HG02884 (cell line): ENCODE results near the gene EHMT1.

Source experiments
- ATAC-seq: cut with Tn5 transposase; IDR thresholded peaks from one replicate; pipeline ENCODE4 v1.9.1; 2021; ENCODE audit warnings: mild to moderate bottlenecking, moderate library complexity; ENCODE audit not compliant: unreplicated experiment

The EHMT1 gene

DNA sequence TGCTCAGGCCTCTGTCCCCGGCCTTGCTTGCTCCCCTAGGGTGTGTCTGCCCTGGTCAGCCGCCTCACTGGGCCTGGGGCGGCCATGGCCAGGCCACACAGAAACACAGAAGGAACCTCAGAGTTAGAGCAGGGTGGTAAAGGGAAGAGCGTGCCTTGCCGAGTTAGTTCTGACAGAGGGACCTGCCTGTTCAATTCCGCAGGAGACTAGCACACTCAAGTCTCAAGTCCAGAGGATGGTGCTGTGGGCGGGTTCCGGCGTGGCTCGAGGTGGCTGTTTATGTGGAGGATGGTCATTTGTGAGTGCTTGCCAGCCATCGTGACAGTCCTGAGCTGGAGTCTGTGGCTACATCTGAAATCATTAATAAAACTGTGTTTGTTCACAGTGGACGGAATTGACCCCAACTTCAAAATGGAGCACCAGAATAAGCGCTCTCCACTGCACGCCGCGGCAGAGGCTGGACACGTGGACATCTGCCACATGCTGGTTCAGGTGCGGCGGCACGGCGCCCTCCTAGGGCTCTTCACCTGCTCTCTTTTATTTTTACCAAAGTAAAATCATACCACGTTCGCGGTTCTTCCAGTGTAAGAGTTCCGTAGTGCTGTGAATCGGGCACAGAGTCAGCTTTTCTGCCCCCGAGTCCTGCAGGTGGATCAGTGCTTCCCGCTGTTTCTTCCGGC is 163.2 kb downstream of the EHMT1 start:
- no peak for ATAC-seq

DNA sequence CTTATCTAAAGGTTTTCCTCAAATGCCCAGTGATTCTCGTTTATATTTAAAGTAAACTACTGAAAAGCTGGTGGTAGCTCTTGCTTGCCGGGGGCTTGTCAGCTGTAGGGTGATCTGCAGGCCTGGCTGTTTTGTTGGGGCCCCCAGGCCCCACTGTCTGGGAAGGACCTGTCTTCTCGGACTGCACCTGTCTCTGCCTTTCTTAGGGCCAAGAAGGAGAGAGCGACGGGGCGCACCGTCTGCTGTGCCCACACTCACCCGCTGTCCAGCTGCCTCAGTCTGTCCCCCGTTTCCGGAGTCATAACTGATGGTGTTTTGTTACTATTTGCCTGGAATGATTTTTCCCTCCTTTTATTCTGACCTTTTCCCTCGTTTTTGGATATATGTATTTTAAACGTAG is 164.7 kb downstream of the EHMT1 start:
- no peak for ATAC-seq

DNA sequence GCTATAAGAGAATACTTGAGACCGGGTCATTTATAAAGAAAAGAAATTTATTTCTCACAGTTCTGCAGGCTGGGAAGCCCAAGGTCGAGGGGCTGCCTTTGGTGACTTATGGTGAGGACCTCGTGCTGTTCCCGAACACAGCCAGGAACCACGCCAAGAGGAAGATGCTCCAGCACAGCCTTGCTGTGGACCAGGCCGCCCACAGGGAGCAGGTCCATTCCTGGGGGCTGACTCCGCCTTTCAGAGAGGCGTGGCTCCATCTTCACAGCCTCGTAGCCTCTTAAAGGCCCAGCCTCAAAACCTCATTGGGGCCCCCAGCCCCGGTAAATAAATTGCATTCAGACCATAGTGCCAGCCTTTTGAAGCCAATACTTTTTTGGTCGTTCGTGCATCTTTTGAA is 165.2 kb downstream of the EHMT1 start:
- ATAC-seq: no peak

DNA sequence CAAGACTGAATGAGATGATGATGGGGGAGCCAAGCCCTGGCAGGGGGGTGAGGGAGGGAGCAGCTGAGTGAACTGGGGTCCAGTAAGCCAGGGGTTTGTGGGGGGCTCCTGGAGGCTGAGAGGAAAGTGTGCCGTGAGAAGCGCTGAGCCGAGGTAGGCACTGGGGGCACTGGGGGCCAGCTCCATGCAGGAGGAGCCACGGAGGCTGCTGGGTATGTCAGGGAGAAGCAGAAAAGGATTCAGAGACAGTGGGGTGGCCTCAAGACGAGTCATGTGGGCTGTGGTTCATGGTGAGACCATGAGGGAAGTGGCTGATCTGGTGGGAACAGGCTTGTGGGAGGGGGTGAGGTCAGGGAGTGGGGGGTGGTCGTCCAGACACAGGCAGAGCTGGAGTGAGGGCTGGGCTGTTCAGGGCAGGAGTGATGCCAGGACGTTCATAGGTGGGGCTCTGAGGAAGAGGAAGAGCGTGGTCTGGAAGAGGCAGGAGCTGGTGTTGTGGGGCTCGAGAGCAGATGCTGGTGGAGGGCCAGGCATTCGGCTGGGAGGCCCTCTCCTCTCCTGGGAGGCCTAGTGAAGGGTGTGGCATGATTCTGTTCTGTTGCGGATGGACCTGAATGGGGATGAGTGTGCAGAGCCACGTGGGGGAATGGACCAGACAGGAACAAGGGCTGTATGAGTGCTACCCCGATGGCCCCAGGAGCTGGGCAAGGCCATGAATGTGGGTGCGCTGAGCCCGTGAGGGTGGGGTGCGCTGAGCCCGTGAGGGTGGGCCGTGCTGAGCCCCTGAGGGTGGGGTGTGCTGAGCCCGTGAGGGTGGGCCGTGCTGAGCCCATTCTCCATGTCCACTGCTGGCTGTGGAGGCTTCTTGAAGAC is 166.1 kb downstream of the EHMT1 start:
- no peak for ATAC-seq

DNA sequence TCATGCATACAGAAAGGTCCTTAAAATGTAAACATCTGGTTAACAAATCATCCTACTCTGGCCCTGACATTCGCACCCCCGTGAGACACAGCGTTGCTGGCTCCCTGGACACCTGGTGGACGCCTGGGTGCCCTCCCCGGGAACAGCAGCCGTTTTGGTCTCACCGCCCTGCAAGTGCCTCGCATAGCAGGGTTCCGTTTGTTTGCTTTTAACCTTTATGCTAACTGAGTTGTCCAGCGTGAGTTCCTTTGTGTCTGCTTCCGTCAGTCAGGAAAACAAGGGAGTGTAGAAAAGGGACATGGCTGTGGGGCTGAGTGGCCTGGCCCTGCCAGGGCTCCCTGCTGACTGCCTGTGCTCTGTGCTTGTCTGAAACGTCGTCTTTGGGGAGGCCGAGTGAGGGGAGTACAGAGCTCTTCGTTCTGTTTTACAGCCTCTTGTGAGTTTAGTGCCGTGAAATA is 166.9 kb downstream of the EHMT1 start:
- no peak for ATAC-seq

DNA sequence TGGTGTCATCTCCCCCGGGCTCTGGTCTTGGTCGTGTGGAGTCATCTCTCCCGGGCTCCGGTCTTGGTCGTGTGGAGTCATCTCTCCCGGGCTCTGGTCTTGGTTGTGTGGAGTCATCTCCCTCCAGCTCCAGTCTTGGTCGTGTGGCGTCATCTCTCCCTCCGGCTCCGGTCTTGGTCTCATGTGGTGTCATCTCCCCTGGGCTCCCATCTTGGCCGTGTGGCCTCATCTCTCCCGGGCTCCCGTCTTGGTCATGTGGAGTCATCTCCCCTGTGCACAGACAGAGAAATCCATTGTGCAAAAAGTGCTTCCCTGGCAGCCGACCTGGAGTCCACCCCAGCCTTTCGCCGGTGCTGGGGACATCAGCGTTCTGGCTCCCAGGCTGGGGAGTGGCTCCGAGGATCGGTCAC is 167.7 kb downstream of the EHMT1 start:
- ATAC-seq: no peak

DNA sequence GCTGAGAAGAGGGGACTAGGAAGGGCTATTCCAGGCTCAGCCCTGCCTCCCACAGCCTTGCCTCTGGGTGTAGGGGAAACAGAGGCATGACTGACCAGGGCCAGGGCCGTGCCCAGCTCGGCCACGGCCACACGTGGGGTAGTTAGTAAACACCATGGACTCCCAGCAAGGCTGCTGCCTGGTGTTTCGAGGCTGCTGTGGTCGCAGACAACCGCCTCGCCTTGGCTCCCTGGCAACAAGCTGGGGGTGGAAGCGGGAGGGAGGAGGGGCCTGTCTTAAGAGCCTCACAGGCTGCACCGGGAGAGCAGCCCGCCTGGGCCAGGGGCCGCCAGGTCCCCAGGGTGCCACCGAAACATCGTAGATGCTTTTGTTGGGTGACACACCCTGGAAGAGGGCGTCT is 168.6 kb downstream of the EHMT1 start:
- ATAC-seq: no peak

DNA sequence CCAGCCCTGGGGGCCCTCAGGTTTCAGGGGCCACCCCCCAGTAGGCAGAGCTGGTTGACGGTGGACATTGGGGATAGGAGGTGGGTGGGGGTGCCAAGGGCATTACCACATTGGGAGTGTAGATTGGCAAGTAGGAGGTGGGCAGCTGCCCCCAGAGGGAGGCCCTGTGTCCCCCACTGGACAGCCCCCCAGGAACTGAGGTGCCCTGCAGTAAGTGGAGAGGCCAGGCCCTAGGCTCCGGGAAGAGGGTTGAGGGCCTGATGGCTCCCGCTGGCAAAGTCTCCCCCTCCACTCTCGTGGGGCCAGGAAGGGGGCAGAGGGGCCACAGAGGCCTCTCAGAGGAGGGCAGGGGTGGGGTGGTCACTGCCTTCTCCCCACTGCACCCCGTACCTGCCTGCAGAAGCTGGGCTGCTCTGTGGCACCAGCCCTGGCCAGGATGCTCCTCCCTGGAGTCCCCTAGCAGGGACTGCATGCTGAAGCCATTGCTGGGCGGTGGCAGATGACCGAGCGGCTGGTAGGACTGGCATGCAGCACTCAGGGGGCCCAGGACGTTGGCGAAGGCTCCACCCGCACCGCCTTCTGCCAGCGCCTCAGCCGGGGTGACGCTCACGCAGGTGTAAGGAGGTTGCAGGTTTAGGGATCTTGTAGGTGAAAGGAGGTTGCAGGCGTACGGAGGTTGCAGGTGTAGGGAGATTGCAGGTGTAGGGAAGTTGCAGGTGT is 169.1 kb downstream of the EHMT1 start:
- no peak for ATAC-seq

DNA sequence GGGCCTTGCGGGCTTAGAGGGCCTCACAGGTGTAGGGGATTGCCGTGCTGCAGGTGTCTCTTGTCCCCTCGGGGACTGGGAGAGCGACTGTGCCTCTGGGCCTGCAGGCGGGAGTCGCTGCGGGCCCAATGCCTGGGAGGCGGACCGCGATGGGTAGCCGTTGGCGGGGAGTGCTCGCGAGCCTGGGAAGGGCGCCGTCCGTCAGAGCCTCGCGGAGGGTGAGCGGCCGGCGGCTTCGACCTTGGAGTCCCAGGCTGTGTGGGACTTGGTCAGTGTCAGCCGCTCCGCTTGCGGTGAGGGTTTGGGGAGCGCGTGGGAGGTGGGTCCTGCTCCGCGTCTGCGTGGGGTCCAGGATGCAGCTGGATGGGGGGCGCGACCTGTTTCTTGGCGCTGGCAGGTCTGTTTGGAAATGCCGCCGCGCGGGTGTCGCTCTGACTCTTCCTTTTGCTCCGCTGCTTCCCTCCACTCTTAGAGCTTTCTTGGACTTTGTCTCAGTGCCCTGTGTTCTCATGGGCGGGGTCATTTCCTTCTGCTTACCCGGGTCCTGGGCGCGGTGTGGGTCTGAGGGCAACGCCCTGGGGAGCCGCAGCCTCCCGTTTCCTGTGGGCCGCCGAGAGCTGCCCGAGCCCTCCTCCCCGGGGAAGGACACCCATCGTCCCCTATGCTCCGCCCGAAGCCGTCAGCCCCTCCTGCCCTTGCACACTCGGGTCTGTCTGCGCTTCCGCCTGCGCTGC is 169.9 kb downstream of the EHMT1 start:
- no peak for ATAC-seq

DNA sequence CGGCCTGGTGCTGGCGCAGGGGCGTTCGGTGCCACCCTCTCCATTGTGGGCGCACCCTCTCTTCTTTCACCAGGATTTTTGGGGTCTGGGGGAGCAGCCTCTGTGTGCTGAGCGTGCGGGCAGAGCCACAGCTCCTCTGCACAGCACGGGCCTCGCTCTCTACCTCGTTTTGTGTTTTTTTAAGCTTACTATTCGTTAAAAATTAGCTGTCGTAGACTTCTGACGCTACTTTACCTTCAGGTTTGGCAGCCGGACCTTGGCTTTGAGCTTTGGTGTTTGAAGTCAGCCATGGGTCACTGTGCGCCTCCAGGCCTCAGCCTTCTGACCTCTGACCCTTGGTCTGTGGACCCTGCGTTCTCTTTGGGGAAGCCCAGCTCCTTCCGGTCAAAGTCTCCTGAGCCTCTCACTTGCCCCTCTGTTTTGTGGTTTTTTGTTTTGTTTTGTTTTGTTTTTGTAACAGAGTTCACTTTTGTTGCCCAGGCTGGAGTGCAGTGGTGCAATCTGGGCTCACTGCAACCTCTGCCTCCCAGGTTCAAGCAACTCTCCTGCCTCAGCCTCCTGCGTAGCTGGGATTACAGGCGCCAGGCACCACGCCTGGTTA is 170.6 kb downstream of the EHMT1 start:
- ATAC-seq: no peak

DNA sequence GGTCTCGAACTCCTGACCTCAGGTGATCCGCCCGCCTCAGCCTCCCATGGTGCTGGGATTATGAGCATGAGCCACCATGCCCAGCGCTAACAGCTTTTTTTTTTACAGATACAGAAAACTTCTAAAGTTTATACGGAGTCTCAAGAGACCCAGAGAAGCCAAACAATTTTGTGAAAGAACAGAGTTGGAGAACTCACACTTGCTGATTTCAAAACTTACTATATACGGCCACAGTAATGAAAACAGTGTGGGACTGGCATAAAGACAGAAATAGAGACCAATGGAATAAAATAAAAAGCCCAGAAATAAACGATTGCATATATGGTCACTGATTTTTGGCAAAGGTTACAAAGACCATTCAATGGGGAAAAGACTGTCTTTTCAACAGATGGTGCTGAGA is 173.1 kb downstream of the EHMT1 start:
- ATAC-seq: no peak

DNA sequence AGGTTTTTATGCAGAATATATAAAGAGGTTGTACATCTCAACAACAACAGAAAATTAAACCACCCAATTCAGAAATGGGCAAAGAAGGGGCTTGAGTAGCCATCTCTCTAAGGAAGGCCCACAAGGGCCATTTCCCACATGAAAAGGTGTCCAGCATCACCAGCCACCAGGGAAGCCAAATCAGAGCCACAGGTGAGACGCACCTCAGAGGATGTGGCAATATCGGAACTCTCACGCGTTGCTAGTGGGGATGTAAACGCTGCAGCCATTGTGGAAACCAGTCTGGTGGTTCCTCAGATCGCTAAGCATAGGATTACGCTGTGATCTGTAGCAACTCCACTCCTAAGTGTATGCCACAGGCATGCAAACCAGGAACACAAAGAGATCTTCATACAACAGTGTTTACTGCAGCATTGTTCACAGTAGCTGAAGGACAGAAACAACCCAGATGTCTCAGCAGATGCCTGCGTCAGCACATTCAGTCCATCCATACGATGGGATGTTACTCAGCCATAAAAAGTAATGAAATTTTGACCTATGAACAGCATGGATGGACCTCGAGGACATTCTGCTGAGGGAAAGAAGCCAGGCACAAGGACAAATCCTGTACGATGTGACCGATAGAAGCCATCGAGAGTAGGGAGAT is 174.5 kb downstream of the EHMT1 start:
- ATAC-seq: no peak

DNA sequence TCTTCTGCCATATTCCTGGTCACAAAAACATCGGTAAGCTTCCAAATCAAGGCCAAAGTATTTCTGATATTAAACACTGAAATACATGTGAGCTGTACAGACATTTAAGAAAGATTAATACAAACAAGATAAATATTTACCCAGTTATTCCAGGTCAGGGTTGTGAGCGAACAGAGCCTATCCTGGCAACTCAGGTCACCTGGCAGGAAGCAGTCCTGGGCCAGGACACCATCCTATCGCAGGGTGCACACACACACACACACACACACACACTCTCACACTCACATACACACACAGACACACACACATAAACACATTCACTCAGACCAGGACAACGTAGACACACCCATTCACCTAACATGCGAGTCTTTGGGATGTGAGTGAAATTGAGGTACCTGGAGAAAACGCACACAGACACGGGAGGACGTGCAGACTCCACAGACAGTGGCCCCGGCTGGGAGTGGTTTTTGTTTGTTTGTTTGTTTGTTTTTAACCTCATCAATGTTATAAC is 176.4 kb downstream of the EHMT1 start:
- ATAC-seq: no peak

DNA sequence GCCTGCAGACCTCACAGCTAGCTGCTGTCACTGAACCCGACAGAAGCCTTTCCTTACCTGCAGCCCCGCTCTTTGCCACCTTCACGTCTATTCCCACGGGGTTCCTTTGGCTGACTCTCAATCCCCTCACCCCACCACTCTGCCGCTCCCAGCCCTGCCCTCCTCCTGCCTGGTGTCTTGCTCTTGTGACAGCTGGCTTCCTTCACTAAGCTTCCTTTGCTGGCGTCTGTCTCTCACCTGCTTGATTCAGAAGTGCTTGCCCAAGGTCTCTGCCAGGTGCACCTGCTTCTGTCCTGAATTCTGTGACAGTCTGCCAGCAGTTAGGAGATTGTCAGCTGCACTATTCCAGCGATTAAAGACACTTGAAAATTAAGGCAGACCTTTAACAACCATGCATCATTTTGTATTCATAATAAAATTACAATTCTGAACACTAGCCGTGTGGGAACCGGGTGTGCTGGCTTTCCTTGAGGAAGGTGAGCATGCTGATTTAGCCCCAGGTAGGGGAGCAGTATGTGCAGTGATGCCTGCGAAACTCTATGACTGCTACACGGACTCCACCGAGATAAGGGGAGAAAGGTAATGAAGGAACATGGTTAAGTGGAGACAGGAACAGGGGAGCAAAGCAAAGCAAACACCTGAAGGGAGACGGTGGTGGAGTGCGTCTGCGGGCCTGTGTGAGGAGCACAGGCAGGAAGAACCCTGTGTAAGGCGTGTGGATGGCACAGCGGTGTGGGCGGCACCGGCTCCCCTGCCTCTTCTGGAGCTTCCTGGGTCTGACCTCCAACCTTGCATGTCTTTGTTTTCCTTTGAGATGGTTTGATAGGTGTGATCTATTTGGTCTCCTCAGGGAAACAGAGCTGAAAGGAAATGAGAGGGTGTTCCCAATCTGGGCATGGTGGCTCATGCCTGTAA is 178.7 kb downstream of the EHMT1 start:
- no peak for ATAC-seq

DNA sequence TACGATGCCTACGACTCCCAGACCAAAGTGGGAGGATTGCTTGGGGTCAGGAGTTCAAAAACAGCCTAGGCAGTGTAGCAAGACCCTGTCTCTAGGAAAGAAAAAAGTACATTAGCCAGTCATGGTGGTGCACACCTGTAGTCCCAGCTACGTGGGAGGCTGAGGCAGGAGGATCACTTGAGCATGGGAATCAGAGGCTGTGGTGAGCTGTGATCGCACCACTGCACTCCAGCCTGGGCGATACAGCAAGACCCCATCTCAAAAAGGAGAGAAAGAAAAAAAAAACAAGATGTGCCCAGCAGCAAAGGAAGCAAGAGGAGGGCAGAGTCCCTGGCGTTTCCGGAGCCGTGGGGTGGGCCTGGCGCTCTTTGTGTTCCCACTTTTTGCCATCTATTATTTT is 179.3 kb downstream of the EHMT1 start:
- ATAC-seq: no peak

DNA sequence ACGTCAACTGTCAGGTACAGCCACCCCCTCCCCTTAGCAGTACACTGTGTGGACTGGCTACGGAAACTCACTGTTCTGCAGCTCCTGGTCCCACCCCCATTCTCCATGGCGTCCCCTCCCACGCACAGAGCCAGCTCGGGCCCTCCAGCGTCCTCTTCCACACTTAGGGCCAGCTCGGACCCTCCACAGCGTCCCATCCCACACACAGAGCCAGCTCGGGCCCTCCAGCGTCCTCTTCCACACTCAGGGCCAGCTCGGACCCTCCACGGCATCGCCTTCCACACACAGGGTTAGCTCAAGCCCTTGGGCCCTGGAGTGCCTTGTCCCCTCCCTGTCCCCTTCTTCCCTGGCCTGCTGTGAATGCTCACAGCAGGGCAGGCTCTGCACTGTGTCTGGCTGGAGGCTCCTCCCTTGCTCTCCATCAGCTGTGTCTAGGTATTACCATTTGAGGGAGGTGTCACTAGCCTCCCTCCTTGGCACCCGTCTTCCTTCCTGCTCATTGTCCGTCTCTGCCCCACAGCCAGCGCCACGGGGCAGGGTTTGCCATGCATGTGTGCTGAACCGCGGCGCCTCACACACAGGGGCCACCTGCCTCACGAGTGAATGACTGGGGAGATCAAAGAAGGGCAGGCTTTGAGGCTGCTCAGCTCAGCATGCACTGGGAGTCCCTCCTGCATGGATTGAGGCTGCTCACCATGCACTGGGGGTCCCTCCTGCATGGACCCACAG is 180.3 kb downstream of the EHMT1 start:
- ATAC-seq: no peak

DNA sequence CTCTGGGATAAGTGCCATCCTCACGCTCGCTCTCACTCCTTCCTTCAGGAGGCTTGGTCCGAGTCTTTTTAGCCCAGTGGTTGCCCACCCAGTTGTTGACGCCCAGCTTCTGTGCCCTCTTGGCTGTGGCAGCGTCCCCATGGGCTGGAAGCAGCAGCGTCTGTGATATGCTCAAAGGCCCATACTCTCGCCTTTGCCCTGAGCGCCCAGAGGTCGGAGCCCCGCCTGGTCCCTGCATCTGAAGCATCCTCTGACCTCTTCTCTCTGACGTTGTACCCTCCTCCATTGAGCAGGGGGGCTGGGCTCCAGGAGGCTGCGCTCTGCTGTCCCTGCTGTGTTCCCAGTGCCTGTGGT is 180.8 kb downstream of the EHMT1 start:
- ATAC-seq: no peak
